ENCODE measurements around the gene TOB2.
"Not testable (repeated sequence)": the region's sequence is repeated elsewhere in the genome, so short reads cannot be mapped to it uniquely, and the experiment has no call there.

Gene TOB2

DNA sequence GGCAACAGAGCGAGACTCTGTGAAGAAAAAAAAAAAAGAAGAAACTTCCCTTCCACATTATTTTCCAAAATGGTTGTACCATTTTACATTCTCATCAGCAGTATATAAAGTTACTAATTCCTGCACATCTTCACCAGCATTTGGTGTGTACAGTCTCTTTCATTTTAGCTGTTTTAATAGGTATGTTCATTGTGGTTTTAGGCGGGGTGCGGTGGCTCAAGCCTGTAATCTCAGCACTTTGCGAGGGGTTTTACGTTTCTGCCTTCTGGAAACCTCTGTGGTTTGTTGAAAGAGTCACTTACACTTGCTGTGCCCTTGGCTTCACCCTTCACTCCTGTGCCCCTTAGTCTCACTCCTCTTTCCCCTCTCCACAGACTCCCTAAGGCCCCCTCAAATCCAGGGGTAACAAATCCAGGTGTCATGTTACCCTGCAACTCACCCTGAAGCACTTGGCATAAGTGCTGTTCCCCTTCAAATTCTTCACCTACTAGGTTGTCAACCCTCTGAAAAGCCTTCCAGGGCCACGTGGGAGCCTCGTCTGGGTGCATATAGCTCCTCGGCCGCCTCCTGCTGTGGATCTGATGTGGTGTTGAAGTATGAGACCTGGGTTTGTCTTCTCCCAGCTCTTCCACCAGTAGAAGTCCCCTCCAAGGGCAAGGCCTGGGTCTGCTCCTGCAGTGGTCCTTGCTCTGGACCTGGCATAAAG, 20.8 kb downstream of the TOB2 start:
- DNase-seq = no peak

- DNase-seq = no peak
Measured at GRCh38 chr22:41418717-41419116, 27.9 kb downstream of the TOB2 start.

DNA sequence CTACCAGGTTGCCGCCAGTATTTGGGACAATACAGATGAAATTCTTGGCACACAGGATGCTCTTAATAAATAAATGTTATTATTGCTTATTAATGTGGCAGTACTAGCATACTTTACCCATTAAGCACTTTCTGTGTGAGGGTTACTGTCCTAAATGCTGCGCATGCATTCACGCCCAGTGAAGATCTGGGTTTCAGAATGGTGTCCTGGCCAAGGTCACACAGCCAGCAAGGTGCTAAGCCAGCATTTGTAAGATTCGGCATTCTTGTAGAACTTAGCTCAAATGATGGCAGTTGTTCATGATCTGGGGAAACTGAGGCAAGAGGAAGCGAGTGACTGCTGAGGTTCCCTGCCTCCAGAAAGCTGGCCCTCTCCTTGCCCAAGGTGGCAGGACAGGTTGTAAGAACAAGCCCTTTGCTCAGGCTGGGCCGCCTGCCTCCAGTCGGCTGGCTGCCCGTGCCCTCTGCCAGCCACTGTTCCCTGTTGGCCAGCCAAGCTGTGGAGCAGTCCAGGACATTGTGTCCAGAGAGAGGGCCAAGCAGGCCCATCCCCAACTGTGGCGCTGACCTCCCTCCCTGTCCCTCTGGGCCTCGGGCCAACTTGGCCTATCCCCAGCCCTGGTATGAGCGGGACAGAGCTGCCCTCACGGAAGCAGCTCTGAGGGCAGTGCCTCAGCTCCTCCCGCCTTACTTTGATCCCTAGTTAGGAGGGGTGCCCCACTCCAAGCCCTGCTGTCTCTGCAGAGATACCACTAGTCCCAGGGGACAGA, 28.8 kb downstream of the TOB2 start:
- no peak for DNase-seq

- DNase-seq = no peak
Measured at GRCh38 chr22:41415554-41415953, 31.0 kb downstream of the TOB2 start.

GRCh38 chr22:41411021-41411851, 35.4 kb downstream of the TOB2 start:
- DNase-seq = no peak

GRCh38 chr22:41410311-41410751, 36.3 kb downstream of the TOB2 start:
- no peak for DNase-seq

DNA sequence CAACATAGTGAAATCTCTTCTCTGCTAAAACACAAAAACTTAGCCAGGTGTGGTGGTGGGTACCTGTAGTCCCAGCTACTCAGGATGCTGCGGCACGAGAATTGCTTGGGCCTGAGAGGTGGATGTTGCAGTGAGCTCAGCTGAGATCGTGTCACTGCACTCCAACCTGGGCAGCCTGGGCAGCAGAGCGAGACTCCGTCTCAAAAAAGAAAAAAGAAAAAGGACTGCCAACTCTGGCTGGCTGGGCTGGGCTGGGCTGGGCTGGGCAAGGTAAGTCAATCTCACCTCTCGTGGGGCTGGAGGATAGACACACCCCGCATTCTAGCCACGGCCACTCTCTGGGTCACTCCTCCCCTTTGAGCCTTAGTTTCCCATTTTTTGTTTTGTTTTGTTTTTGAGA, 37.9 kb downstream of the TOB2 start:
- no peak for DNase-seq

- no peak for DNase-seq
Measured at GRCh38 chr22:41407433-41407832, 39.2 kb downstream of the TOB2 start.

GRCh38 chr22:41406410-41406809, 40.2 kb downstream of the TOB2 start:
- DNase-seq = no peak

- DNase-seq = no peak
Measured at GRCh38 chr22:41405588-41405987, 41.0 kb downstream of the TOB2 start.

GRCh38 chr22:41403532-41404318, 42.9 kb downstream of the TOB2 start:
- DNase-seq = peak; percentile 56

- not testable (repeated sequence) for DNase-seq
Measured at GRCh38 chr22:41402851-41403250, 43.8 kb downstream of the TOB2 start.

DNA sequence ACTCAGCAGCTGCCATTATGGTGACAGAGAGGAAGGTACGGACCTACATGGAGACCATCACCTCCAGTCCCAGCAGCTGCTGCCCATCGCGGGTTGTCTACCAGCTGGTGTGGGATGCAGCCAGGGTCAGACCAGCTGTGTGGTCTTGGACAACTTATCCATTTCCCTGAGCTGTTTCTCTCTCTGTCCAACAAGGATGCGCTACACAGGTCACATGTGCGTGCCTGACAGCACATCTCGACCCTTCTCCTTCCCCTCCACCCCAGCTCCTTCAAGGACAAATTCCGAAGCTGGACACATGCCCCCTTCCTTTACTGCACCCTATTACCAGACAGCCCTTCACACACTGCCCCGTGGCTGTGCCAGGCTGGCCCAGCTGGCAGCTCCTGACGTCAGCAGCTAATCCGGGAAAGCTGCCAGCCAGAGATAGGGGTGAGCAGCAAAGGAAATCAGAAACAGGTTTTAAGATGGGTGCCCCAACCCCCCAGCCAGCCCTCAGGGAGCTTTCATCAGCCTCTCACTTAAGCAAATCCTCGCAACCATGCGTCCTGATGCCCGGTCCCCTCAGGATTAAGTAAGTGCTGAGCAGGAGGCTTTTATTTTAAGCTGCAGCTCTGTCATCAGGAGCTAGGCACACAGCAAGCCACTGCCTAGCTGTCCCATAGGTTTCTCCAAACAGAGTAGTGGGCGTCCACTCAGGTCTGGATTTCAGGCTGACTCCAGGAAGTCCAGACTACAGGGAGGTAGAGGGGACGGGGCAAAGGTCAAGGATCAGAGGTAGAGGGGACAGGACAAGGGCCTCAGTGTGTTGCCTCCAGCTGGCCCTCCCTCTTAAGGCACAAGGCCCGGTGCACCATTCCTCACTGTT, 44.6 kb downstream of the TOB2 start:
- DNase-seq = peak; percentile 69

DNA sequence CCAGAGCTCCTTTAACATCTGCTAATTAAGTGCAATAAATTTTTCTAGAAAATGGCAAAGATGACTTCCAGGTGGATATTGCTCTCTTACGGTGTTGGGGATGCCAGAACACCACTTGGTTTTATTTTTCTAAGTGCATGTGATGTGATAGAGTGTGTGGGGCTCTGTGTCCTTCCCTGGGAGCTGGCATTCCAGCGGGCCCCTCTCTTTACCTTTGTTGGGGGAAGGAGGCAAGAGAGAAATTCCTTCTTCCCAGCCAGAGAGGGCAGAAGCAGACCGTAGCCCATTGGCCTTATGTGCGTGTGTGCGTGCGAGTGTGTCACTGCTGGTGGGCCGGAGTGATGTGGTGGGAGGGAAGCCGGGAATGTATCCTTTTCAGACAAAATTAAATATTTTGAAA, 47.7 kb downstream of the TOB2 start:
- no peak for DNase-seq

DNA sequence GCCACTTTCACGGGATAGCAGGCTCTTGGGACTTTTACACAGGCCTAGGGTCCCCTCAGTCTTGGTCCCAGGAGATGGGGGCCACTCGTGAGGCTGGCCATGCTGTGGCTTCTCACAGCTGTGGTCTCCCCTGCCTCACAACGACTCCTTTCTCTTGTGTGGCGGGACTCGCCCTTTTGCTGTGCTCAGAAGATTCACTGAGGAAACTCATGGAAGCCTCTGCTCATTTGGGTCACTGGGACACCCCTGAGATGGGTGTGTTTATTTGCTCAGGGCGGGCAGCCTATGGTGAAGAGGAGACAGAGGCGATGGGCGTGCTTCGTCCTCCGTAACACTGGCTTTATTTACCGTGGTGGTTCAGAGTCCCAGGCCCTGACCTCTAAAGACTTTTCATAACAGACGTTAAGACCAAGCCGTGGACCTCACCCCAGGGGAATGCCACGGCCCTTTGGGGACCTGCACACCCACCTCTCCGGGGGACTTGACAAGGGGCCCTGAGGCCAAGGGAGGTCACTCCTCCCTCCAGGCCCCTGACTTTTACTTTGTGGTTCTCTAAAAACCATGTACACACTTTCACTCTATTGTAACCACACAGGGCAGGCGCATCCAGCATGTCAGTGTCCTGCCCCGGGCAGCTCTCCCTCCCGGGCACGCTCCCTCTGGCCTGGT, 49.3 kb downstream of the TOB2 start:
- no peak for DNase-seq

- no peak for DNase-seq
Measured at GRCh38 chr22:41395531-41396240, 50.9 kb downstream of the TOB2 start.

- no peak for DNase-seq
Measured at GRCh38 chr22:41394012-41394356, 52.6 kb downstream of the TOB2 start.

GRCh38 chr22:41387341-41387740, 59.3 kb downstream of the TOB2 start:
- no peak for DNase-seq

DNA sequence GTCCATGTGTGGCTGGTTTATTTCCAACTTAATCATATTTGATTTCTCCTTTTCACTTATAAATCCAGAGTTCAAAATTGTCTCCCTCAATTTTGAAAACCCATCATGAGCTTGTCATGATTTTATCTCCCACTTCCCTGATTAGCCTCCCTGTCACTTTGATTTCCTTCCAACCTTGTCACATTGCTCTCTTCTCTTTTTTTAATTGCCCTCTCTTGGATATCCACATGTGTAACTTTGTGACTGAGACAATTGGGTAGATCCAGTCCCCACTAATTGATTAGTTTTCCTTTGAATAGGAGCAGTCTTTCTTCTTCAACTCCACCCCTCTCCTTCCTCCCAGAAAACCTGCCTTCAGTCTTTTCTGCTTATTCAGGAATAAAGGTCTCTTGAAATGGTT, 62.5 kb downstream of the TOB2 start:
- DNase-seq = no peak
